Psoas muscle (tissue), 8 donors: ENCODE data around the gene PPARG. TPM values are rescaled to one million over a fixed set of nuclear protein-coding genes. Genes with fewer than 3 reads are reported as not detected.

Source experiments
- ATAC-seq, 4 donors: fragments of 200-7000 bp; cut with Tn5 transposase; one replicate each; pipeline ENCODE4 v1.9.1; 2020; ENCODE audit warnings: moderate library complexity in 3 of 4, mild to moderate bottlenecking in 2 of 4
- DNase-seq, 2 donors: peaks; one replicate each; pipeline ENCODE4 v3.0.0-alpha.2; 2020
- H3K27ac ChIP-seq: fragments of 200-600 bp; one replicate; pipeline ENCODE4 v1.8.0; 2022
- H3K27me3 ChIP-seq, 3 donors: fragments of 200-600 bp in 1 of 3; one replicate each; pipeline versions ENCODE4 v1.6.1 to v1.8.0; 2013 to 2022; ENCODE audit warnings: low read length in 2 of 3, mild to moderate bottlenecking in 2 of 3, moderate library complexity in 1 of 3; ENCODE audit not compliant: insufficient read depth in 3 of 3
- H3K36me3 ChIP-seq, 2 donors: fragments of 200-600 bp in 1 of 2; one replicate each; pipeline versions ENCODE4 v1.6.1 to v1.8.0; 2013 to 2022; ENCODE audit warnings: low read depth in 1 of 2, mild to moderate bottlenecking in 1 of 2, moderate library complexity in 1 of 2; ENCODE audit not compliant: insufficient read depth in 1 of 2
- H3K4me1 ChIP-seq: fragments of 200-600 bp; one replicate; pipeline ENCODE4 v1.8.0; 2022
- H3K4me3 ChIP-seq: fragments of 200-600 bp; one replicate; pipeline ENCODE4 v1.8.0; 2022; ENCODE audit warnings: mild to moderate bottlenecking
- H3K9me3 ChIP-seq: fragments of 200-600 bp; one replicate; pipeline ENCODE4 v1.8.0; 2022
- CTCF ChIP-seq: fragments of 200-600 bp; IDR thresholded peaks from one replicate; pipeline ENCODE4 v1.8.0; 2022; ENCODE audit warnings: antibody characterized with exemption
- WGBS, 3 donors: extraction: QIAGEN DNeasy Blood & Tissue Kit; methylation state at CpG; one replicate each; pipeline versions ENCODE4 v1.1.6 to v1.1.7; 2013; 5-methylcytosine and 5-hydroxymethylcytosine counted together
- intact Hi-C, 2 donors: fragments of 100-400 bp; cut with DNase I; formaldehyde crosslinking; loops; one replicate each; pipeline versions ENCODE4 v1.11.0 to v1.14.2; 2022
- polyA plus RNA-seq, 3 donors: library from polyadenylated mRNA; stranded (reverse); fragments of 200-250 nt; gene quantifications; one replicate each; pipeline ENCODE4 v1.2.3, GENCODE V29; 2013
- total RNA-seq, 4 donors: library from RNA; stranded (reverse); fragmentation: NEBNext Ultra II Directional in 2 of 4; extraction: Animal tissue kit (Norgen Biotek cat#: 25700) in 2 of 4; gene quantifications; one replicate each; pipeline versions ENCODE4 v1.2.1 to v1.2.4, GENCODE V29; 2021 to 2023
- donor health status: healthy with polysubstance abuse.
- donor health status: DM: no; HTN: no; CAD: no; lungs with moderate emphysema.
- donor health status: Bipolar disorder and iron deficiency.
- donor health status: healthy.
- donor health status: DM: yes; HTN: yes; CAD: no.
- donor health status: DM: no; HTN: no; CAD: no.
- donor health status: DM: no; HTN: no; CAD: no.
- donor health status: DM: yes; HTN: yes; CAD: no.

The PPARG gene
- total and polyA plus RNA-seq, 7 donors: 3.1 to 6.8 (median 4.3) TPM

GRCh38 chr3:12349895-12350811, 61.3 kb downstream of the PPARG start:
- TF ChIP-seq CTCF: no peak
- no peaks in the 10 kb centered on the region for H3K36me3 ChIP-seq
- intact Hi-C loops: no loop called here
- 46 to 54% (median 53%) methylated on average over 9 of the region's 9 CpGs for WGBS, 3 donors
- no peak for DNase-seq
- no peak overlapping the region for H3K27ac ChIP-seq
- H3K4me1 ChIP-seq: peaks cover 4% of the 10 kb centered on the region
- no peaks in the 10 kb centered on the region for H3K9me3 ChIP-seq
- H3K27me3 ChIP-seq: peaks cover 0 to 5% (median 3%) of the 10 kb centered on the region in 3 donors
- ATAC-seq: peak in 3 of 4 donors; percentile 36 to 47 (median 42)
- H3K4me3 ChIP-seq: no peak overlapping the region

GRCh38 chr3:12351145-12351544, 62.3 kb downstream of the PPARG start:
- no peak overlapping the region for H3K27ac ChIP-seq
- intact Hi-C loops: no loop called here

GRCh38 chr3:12352253-12352652, 63.4 kb downstream of the PPARG start:
- no peak for ATAC-seq
- H3K36me3 ChIP-seq: no peaks in the 10 kb centered on the region
- intact Hi-C loops: no loop called here
- H3K27me3 ChIP-seq: peaks cover 0 to 3% (median 3%) of the 10 kb centered on the region in 3 donors
- H3K4me1 ChIP-seq: peaks cover 4% of the 10 kb centered on the region
- no peak for TF ChIP-seq CTCF
- H3K27ac ChIP-seq: no peak overlapping the region
- H3K4me3 ChIP-seq: no peak overlapping the region
- whole genome bisulfite sequencing, 3 donors: 91 to 94% (median 94%) methylated on average over 2 of the region's 2 CpGs
- DNase-seq: no peak
- H3K9me3 ChIP-seq: no peaks in the 10 kb centered on the region

More at GRCh38 chr3:12351145-12351544, 62.3 kb downstream of the PPARG start:
- 27 to 45% (median 30%) methylated on average over 4 of the region's 4 CpGs for WGBS, 3 donors
- H3K27me3 ChIP-seq: peaks cover 0 to 5% (median 3%) of the 10 kb centered on the region in 3 donors
- peaks cover 4% of the 10 kb centered on the region for H3K4me1 ChIP-seq
- H3K9me3 ChIP-seq: no peaks in the 10 kb centered on the region
- no peak for TF ChIP-seq CTCF
- DNase-seq (peak; percentile 15 to 58), ATAC-seq (peak in 3 of 4 donors; percentile 61 to 73 (median 65))
- no peaks in the 10 kb centered on the region for H3K36me3 ChIP-seq
- no peak overlapping the region for H3K4me3 ChIP-seq

GRCh38 chr3:12352755-12353154, 63.9 kb downstream of the PPARG start:
- Histone ChIP-seq H3K4me1 (peaks cover 4% of the 10 kb centered on the region), H3K27ac (no peak overlapping the region), H3K36me3 (no peaks in the 10 kb centered on the region), H3K4me3 (no peak overlapping the region), H3K27me3 (peaks cover 0 to 3% (median 0%) of the 10 kb centered on the region in 3 donors), H3K9me3 (no peaks in the 10 kb centered on the region)
- intact Hi-C loops: no loop called here
- no peak for ATAC-seq
- DNase-seq: no peak
- TF ChIP-seq CTCF: no peak
